SHP77 (cell line): ENCODE results near the gene KIAA1191.
"Not testable (repeated sequence)": the region's sequence is repeated elsewhere in the genome, so short reads cannot be mapped to it uniquely, and the experiment has no call there.

Experiments
- DNase-seq, 2 experiments: peaks; one replicate each; lab custom pipeline; 2025; lab: John Stamatoyannopoulos, UW

The KIAA1191 gene

GRCh38 chr5:176317534-176318374 lies 43.8 kb downstream of the KIAA1191 start:
- no peak for DNase-seq

GRCh38 chr5:176305356-176305755 lies 56.2 kb downstream of the KIAA1191 start:
- not testable (repeated sequence) for DNase-seq
